ENCODE measurements around the gene TMEM108.

Gene TMEM108

DNA sequence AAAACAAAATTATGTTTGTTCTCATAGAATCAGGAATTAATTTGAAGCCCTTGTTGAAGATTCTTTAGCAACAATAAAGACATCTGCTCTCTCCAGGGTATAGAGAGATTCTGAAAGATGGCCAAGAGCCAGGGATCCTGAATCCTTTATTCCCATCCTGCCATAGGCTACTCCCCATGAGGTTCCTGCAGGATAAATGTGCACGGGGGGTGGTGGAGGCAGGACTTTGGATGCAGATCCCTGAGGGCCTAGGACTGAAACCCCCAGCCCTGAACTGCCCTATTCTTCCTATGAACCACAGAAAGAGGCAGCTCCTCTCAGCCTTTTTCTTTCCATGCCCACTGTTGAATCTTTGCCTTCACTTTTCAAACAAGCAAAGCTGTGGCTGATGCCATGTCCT is 17.1 kb downstream of the TMEM108 start:
- DNase-seq (ENCODE audit: low read depth), result no peak

DNA sequence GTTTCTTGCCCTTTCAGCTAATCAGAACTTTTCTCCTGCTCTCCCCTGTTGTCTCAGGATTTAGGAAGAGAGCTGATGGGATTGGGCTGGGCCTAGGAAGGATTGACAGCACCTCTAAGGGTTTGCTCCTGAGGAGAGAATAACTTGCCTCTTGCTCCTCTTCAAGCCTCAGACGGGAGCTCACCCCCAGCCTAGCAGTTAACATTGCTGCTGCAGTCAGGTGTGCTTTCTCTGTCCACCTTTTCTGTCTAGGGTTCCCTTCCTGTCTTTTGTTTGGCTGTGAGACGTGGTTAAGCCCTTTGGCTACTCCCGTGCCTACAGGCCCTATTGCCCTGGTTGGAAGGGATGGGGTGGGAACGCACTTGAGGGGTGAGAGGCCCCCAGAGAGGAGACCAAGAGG is 20.1 kb downstream of the TMEM108 start:
- no peak for DNase-seq (ENCODE audit: low read depth)

DNA sequence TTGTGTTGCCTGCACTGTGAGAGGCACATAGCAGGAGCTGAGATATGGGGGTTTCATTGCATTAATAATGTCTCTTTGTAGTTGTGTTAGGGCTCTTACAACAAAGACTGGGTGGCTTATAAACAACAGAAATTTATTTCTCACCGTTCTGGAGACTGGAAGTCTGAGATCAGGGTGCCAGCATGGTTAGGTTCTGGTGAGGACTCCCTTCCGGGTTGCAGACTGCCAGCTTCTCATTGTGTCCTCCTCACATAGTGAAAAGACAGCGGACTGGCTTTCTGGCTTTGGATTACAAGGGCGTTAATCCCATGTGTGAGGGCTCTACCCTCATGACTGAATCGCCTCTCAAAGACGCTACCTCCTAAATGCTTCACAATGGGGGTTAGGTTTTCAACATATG is 20.6 kb downstream of the TMEM108 start:
- DNase-seq (ENCODE audit: low read depth), result no peak

DNA sequence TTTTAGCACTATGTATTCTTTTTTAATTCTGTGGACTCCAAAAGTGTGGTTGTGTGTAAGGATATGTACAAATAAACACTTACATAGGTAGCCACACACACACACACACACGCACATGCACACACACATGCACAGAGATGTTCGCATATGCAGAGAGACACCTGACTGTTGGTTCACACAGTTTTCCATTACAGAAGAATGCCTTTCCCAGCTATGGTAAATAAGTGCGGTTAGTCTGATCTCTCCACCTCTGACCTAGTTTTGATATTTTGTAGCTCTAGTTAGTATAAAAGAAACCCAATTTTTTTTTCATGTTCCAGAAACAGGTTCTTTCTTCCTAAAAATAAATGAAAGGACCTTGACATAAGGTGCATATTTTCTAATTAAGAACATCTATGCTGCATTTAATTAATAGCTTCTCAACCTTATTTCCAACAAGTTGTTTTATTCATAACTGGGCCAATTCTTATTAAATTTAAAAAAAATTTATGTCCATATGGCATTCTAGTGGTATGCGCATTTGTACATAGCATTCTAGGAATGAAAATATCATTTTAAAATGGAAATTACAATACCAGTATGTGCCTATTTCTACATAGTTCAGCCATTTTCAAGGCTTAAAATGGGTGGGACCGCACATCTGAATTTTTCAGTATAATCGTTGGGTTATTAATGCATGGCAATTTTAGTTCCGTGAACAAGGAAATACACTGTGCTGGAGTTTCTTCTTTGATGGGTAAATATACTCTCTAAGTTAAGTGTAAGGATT is 27.2 kb downstream of the TMEM108 start:
- DNase-seq (ENCODE audit: low read depth), result no peak

DNA sequence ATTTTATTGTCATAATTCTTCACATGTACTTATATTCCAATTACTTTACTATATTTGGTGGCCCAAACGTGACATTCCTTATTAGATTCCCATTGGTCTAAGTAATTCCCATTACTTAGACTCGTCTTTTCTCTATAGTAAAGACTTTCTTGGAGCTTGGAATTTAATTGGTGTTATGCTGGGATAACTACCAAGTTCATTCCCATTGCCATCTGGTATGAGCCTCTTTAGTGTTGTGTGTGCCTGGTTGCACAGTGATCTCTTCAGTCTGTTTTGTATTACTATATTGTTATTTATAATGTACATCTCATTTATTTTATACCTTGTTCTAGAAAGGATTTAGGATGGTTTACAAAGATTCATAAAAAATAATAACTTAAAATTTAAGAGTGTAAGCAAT is 27.8 kb downstream of the TMEM108 start:
- no peak for DNase-seq (ENCODE audit: low read depth)

DNA sequence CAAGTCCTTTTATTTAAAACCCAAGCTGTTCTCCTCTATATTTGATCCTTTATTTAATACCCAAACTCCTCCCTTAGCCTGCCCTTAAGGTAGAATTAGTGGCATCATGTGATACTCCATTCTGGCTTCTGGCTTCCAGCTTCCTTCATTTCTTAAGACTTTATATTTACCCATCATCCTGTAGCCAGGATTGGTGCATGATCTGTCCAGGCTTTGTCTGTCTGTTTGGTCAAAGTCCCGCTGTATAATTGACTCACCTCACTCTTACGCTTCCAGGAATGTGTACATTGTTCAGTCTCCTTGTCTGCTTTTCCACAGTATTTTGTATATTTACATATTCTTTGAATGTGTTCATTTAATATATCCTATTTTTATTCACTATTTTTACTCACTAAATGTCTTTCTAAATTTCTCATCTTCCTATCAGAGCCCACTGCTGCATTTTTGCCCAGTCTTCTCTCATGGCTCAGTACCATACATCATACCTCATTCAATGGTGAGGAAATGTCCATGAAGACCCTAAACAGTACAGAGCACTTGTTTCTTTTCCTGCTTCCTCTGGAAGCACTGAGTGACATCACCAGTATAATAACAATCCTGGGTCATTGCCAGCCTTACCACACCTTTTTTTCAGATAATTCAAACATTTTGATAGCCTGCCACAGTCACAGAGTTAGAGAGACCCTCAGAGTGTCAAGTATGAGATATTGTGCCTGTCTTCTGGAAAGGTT is 31.5 kb downstream of the TMEM108 start:
- no peak for DNase-seq (ENCODE audit: low read depth)

DNA sequence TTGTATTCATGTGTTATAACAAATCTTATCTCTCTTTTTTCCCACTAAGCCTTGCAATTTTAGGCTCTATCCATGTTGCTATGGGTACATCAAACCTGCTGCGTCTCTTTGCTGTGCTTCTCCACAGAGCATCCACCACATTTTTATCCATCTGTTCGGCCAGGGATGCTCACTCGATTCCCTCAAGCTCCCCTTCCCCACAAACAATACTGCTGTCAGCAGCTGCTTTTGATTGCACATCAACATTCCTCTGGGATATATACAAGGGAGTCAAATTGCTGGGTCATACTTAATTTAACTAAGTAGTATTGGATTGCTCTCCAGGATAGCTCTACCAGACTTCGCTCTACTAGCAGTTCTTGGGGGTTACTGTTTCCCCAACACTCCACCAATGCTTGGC is 36.8 kb downstream of the TMEM108 start:
- no peak for DNase-seq (ENCODE audit: low read depth)

DNA sequence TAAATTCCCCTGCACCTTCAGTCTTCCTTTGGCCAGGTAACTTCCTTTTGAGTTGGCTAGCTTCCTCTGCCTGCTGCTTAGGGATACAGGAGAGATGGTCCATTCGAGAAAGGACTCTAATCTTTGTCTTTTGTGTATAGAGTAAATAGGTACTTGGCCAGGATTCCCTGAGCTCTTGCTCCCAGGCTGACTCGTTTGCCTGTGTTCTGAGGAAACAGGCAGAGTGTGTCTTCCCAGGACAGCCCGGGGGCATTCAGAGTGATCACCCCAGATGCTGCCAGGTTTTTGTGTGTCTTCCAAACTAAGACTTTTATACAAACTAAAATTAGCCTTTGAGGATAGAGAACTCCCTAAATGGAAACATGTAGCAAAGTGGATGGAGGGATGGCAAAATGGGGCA is 39.5 kb downstream of the TMEM108 start:
- DNase-seq (ENCODE audit: low read depth), result no peak

DNA sequence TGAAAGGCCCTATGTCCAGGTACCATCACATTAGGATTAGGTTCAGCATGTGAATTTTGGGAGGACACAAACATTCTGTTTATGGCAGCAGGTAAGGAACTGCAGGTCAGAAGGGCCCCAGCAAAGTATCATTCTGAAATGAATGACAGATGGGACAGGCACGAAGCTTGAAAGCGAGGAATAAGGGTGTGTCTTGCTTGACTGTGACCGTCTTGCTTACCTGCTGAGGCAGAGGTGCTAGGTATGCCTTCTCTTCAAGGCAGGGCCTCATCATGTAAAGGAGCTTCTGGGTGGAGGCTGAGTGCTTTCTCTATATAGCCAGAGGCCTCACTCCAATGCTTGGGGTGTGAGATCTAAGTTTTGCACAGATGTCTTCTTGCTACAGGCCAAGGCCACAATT is 41.4 kb downstream of the TMEM108 start:
- DNase-seq (ENCODE audit: low read depth), result no peak

DNA sequence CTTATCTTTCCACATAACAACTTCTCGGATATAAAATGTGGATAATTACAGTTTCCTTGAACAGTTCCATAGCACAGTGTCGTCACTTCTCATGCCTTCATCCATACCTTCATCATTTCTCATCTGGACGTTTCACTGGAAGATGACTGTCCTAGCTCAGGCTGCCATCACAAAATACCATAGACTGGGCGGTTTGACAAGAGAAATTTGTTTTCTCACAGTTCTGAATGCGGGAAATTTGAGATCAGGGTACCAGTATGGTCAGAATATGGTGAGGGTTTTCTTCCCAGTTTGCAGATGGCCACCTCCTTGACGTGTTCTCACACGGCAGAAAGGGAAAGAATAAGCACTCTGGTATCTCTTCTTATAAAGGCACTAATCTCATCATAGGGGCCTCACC is 42.8 kb downstream of the TMEM108 start:
- no peak for DNase-seq (ENCODE audit: low read depth)

DNA sequence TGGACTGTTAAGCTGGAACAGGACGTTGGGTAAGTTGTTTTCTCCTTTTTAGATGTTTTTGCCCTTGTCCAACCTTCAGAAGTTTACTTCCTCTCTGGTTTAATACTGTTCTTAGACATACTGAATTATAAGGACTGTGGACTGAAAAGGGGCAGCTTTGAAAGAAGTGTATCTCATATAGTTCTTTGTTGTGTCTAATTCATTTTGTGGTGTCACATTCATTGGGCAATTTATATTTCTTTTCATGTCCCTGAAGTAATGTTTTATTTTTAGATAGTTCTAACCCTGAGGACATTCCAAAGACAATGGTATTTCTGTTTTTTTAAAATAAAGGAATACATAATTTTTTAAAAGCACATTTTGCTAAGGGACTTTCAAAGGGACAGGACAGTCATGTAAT is 45.2 kb downstream of the TMEM108 start:
- no peak for DNase-seq (ENCODE audit: low read depth)

DNA sequence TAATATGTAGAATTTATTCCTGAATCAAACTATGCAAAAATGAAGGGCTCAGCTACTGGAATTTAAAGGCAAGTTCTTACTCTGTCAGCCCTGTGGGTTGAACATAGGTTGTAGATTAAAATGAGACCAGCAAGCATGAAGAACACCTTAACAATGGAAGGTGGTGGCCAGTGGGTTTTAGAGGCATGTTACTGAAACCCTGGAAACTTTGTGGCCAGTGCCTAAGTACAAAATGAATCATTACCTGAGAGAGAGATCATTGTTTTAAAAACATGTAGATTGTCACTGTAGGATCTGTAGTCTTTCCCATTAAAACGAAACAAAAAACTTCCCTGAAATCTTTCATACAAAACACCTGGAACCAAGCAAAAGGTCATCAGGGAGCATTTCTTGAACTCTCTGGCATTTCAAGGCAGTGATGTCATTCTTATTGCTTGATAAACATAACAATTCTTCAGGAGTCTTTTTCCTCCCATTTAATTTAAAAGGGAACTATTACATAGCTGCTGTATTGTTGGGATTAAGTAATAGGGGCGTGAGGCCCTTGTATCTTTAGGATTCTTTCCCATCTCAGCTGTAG is 51.8 kb downstream of the TMEM108 start:
- no peak for DNase-seq (ENCODE audit: low read depth)

DNA sequence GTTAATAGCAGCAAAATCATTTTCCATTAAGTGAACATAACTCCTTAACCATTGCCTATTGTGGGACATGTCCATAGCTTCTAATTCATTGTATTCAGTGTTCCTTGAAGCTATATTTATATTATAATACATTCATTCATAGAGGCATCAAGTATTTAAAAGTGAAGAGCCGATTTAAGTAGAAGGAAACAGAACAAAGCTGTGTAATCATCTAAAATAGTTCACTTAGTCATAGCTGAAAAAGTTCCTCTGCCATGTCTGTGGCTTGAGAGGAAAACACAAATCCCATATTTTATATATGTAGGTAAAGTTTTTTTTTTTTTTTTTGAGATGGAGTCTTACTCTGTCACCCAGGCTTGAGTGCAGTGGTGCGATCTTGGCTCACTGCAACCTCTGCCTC is 54.5 kb downstream of the TMEM108 start:
- no peak for DNase-seq (ENCODE audit: low read depth)

DNA sequence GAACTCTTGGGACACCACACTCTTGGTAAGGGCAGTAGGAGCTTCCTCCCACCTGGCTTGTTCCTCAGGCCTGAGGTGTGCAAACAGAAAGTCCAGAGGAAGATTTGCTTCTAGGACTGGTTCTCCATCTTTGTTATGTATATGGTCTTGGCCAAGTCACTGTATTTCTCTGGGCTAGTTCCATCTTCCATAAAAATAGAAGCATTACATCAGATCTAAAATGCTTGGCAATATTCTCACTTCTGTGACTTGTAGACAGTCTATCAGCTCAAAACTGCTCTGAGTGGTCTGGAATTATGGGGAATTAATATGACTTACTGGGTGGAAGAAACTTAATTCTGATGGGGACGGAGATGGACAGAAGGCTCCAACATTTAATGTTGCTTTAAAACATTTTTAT is 55.2 kb downstream of the TMEM108 start:
- DNase-seq (ENCODE audit: low read depth), result no peak

DNA sequence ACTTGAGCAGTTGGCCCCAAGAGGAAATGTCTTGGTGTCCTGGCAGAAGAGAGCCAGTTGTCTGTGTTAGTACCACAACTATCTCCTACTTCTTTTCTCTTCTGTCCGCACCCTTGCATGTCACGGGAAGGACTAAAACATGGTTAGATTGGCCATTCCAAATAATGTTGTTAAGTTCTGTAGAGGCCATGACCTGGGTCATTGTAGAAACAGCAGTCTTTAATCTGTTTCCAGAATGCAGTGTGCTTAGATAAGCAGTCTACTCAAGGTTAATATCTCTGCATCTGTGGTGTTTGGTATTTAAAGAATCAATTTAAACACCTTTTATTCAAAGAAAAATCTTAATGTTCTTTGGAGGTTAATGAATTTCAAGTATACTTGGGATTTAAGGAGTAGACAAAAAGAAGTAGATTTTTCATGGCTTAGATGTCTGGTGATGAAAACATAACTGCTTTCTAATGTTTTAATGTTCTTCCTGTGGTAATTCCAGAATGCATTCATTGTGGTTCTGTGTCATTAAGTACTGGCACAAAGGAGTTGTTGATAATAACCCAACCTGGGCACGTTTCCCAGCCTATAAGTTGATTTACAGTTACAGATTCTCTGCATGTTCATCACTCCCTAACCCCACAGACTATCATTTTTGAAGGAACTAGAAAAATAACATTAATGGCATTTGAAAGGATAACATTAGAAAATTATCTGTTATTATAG is 58.9 kb downstream of the TMEM108 start:
- DNase-seq (ENCODE audit: low read depth), result no peak

DNA sequence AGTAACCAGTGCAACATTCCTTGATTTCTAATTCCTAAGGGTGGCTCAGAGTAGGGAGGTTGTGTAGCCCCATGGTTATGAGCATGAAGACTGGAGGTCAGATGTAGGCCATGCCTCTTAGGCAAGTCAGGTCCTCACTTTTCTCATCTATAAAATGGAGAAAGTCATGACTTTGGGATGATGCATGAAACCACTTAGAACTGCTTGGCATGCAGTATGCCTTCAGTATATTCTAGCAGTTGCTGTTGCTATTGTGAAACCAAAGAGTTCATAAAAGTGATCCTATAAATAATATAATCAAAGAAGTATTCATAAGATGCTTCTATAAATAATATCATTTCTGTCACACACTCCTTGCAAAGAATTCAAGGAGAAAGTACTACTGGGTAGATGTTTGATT is 65.5 kb downstream of the TMEM108 start:
- no peak for DNase-seq (ENCODE audit: low read depth)

DNA sequence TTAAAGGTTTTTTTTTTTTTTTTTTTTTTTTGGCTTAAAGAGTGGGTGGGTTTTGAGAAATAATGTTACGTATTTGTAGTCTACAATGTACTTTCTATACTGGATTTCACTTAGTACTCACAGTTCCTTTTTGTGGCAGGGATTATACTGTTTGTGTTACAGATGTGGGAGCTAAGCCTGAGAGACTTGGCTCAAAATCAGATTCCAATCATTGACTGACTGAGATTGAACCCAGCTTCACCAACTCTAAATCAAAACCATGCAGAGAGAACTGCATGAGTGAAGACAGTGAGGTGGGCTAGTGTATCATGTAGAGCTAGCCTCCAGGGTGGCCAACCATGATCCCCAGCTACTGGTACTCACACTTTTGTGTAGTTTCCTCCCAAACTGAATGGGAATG is 68.0 kb downstream of the TMEM108 start:
- no peak for DNase-seq (ENCODE audit: low read depth)

DNA sequence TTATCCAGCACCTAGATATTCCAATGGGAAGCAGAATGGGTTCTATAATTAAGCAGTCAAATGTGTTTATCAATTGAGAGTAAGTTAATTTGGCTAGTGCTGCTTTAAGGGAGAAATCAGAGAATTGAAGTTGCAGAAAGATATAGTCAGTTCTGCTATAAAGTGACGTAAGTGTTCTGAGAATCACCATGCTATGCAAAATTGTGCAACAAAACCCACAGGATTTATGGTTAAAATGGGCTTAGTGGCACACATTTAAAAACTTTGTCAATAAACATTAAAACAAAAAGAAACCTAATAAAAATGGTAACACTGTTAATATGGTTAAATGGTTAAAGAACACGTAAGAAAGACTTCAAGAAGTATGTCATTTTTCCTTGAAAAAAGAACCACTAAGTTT is 74.5 kb downstream of the TMEM108 start:
- DNase-seq (ENCODE audit: low read depth), result no peak

DNA sequence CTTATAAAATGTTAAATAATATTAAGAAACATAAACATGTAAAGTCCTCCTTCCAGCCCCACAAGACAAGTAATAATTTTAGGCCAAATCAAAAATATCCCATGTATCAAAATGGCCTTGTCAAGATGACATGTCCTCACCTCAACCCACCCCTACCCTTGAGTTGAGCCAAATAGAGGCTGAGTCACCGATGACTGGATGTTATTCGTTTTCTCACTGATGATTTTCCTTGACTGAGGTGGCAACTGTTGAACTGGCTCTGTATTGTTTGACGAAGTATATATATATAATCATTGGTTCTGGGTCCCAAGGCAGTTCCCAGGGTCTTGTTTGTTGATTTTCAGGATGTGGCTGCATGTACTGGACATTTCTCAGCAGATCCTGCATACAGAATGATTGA is 75.3 kb downstream of the TMEM108 start:
- no peak for DNase-seq (ENCODE audit: low read depth)

DNA sequence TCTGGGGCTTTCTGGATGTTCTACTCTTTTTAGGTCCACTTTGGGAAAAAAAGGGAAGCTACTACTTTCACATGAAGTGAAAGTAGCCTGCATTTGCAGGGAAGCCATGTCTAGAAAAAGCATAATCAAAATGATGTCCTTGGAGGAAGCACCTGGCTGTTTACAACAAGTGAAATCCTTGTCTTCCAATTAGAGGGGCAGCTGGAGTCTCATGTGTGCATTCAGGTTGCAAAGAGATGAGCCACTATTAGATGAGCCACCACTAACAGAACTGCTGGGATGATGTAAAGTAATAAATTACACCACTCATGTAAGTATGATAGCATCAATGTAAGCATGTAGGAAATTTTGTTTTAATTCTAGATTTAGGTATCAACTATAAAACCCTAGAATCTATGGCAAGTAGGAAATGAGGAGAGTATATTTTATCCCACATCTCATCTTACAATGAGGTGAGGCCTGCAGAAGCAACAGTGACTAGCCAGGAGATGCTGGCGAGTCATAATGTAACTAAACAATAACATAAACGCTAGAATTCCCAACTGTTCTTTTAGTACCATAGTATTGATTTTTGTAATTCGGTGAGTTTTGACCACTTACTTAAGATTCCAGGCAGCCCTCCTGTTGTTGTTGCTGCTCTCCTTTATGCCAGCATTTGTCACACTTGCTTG is 75.9 kb downstream of the TMEM108 start:
- DNase-seq (ENCODE audit: low read depth), result no peak

DNA sequence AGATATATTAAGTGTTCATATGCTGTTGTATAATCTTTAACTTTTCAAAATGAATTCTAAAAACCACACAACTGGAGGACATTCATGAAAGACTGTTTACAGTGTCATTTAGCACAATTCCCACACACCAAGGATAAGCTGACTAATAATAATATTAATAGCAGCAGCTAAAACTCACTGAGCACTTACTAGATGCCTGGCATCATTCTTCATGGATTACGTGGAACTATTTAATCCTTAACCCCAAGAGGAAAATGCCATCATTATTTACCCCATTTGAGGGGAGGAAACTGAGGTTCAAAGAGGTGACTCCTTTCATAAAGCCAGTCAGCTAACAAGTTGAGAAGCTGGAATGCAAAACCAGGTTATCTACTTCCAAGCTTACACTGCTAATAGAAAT is 77.0 kb downstream of the TMEM108 start:
- DNase-seq (ENCODE audit: low read depth), result no peak

DNA sequence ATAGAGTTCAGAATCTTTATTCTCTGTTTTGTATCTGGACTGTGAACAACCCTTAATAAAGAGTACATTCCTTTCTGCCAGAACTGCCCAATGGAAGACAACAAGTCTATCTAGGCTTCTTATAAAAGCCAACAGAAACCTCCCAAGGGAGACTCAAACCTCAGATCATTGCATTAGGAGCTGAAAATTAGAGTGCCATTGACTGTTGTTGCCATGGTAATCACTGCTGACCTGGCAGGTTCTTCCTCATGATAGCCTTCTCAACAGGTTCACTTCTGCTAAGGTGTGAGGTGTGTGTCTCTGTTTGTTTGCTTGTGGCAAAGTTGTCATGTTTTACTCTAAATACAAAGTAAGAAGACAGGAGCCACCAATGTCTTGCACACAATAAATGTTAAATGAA is 79.2 kb downstream of the TMEM108 start:
- no peak for DNase-seq (ENCODE audit: low read depth)
